Lung microvascular endothelial cell (primary cell): ENCODE measurements around the gene PRKCB. TPM values are rescaled to one million over a fixed set of nuclear protein-coding genes. Genes with fewer than 3 reads are reported as not detected.

Experiments used
- DNase-seq, 2 donors: peaks; one replicate each; pipeline versions ENCODE4 v3.0.0 to v3.0.0-alpha.2; 2010; ENCODE audit warnings: low read depth in 2 of 2
- total RNA-seq: library from RNA; depleted of rRNA; stranded (reverse); fragments of >200 nt; gene quantifications from 2 replicates; pipeline ENCODE4 v1.2.1, GENCODE V29; 2014

Gene PRKCB
- total RNA-seq, 1 donor from 2014 or later: not detected

DNA sequence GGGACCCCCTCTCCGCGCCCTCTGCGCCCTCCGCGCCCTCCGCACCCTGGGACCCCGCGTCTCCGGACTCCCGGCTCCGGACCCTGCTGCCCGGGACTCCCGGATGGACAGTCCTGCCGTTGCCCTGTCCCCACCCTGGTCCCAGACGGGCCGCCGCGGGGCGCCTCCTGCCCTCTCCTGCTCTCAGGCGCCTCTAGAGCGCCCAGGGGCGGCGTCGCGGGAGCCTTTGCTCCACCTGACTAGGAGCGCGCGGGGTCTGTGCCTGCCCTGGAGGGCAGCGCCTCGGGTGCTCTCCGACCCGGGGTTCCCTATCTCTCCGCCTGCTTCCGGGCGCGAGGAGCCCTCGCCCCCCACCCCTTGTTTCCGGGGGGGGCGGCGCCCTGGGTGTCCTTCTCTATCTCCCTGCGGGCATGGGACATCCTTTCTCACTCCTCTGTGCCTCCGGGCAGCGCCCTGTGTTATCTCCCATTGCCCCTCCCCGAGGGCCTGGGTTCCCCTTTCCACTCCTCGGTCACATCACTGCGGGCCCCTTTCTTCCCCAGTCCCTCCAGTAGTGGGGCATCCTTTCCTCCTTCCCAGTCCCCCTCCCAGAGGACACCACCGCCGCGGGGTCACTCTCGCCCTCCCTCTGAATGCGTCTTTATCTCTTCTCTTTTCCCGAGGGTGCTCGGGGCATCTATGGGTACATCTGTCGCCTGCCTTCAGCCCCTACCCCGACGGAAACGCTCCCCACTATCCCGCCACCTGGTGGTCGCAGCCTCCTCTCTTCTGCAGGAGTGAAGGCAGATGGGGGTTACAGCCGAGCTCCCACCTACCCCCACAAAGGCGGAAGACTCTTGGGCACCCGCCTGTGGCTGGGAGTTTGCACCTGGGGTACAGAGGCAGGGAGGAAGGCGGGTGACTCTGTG lies 875 bp downstream of the PRKCB start:
- DNase-seq: no peak

DNA sequence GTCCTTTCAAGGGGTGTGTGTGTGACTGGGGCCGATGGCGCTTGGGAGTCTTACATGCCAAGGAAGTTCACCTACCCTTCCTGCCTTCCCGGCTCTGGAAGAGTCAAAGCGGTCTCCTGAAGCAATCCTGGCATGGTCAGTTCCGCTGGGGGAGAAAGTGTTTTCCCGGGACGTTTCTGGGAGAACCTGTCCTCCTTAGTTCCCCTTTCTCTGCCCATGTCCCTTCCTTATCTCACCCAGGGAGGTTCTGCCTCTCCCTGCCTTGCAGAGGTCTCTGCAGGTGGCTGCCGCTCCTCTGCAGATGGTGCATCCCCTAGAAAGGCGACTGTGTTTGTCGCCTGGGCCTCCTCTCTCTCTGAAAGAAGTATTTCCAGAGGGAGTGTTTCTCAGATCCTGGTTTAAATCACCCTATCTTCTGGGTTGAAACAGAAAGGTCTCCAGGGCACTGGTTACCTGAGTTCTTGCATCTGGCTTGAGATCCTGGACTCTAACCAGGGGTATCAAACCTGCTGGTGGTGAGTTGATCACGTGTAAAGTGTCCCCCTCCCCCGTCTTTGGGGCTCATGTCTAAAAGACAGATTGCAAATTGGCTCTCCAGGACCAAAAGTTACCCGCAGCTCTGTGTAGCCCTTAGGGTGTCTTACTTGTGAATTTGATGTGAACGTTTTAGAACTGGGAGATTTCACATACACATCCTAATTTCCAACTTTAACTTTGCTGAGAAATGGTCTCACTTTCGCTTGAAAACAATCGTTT lies 1.9 kb downstream of the PRKCB start:
- no peak for DNase-seq

DNA sequence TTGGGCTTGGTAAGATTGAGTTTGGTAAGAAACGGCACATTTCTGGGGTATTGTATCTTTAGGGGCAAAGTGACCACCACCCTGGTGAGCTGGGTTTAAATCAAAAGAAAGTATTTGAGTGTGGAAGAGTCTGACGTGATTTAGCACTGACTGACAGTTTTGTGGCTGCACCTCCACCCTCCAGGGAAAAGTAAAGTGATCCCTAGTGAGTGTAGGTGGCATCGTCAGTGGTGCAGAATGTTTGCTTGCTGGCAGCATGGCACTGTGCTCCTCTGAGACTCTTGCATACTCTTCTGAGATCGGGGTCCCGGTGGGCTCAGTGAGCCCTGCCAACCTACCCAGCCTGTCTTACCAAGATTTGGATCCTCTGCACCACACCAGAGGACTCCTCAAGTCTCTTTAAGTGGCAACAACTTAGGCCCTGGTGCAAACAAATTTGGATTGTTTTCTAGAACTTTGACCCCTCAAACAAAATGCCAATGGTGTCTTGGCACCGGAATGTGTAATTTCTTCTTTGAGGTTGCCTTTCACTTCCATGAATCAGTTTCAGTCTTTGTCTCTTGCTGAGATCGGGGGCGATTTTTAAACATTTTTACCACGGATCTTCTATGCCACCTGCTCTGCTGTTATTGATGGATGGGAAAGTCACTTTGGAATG lies 2.8 kb downstream of the PRKCB start:
- no peak for DNase-seq

DNA sequence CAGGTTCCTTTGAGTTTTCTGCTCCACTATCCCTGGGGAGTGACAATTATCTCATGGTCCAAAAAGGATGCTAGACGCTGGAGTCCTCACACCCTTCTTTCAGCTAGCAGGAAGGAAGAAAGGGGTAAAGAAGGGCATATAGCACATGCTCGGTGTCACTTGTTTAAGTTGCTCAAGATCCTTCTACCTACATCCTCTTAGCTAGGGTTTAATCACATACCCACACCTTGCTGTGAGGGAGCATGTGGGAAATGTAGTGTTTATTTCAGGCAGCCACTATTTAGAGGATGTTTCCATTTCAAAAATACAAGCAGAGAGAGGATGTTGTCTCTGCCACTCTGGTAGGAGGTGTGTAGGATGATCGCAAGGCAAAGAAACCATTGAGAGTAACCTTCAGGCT lies 4.5 kb downstream of the PRKCB start:
- no peak for DNase-seq

DNA sequence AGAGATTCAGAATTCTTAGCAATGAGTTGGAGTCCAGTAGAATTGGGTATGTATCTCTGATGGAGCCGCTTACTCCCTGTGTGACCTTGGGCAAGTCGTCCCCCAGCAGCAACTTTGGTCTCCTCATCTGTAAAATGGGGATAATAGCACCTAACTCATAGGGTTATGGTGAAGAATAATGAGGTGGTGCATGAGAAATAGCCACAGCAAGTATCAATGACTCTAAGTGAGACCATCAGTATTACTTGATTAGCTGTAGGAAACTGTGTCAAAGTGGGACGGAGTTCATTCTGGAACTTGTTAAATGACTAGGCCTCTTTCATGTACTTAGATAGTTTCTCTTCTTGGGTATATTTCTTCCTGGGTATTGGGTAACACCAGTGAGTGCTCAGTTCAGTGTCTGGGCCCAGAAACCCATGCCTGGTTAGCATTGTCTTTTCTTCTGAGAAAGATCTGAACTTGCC lies 6.4 kb downstream of the PRKCB start:
- no peak for DNase-seq

DNA sequence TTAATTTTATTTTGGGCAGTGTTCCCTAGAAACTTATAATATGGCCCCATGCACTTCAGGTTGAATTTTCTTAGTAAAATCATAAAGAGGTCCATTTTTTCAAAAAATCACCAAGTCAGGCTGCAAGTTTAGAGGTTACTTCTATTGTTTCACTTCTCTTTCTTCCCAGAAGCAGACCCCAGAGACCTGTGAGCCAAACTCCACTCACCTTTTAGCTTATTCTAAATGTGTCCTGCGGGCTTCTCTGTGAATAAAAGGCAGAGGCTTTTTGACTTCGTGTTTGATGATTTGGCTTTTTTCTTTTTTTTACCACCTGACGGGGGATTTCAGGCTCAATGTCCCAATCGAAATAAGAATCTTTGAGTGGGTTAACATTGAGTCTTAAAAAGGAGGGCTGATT lies 7.4 kb downstream of the PRKCB start:
- DNase-seq: no peak

DNA sequence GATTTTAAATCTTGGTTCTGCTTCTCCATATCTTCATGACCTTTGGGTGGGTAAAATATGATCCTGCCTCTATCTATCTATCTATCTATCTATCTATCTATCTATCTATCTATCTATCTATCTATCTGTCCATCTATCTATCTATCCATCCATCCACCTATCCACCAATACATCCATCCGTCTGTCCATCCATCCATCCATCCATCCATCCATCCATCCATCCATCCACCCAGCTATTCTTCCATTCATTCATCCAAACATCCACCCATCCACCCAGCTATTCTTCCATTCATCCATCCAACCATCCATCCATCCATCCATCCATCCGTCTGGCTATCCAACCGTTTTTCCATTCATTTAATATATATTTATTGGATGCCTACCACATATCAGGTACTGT lies 11.5 kb downstream of the PRKCB start:
- DNase-seq: no peak

DNA sequence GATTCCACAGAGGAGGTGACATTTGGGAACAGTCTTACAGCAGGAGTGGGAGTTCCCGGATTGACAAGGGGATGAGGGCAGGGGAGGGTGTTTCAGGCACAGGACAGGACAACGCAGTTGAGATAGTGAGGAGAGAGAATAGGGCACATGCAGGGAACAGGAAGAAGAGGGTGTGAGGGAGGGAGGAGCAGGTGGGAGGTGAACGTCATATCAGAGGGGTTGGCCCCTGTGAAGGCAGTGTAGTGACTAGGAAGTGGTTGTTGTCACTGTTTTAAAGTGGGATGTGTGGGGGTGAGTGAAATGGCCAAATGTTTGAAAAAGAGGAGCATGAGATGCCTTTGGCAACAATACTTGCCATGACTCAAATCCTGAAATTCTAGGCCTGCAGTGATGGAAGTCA lies 12.2 kb downstream of the PRKCB start:
- DNase-seq: no peak

DNA sequence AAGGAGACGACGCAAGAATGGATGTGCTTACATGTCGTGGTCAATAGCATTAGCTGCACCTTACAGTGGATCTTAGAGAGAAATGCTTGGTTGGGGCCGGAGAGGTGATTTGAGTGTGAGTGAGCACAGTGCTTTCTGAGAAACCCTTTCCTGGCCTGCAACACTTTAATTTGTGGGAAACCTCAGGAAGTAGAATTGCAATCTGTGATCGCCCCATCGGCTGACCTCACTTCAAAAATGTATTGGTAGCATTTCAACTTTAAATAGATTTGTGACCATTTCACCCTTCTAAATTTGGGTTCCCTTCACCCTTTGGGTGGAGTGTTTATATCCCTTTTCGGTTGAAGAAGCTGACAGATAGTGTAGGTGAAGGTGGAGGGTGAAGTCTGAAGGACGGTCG lies 13.2 kb downstream of the PRKCB start:
- DNase-seq: no peak

DNA sequence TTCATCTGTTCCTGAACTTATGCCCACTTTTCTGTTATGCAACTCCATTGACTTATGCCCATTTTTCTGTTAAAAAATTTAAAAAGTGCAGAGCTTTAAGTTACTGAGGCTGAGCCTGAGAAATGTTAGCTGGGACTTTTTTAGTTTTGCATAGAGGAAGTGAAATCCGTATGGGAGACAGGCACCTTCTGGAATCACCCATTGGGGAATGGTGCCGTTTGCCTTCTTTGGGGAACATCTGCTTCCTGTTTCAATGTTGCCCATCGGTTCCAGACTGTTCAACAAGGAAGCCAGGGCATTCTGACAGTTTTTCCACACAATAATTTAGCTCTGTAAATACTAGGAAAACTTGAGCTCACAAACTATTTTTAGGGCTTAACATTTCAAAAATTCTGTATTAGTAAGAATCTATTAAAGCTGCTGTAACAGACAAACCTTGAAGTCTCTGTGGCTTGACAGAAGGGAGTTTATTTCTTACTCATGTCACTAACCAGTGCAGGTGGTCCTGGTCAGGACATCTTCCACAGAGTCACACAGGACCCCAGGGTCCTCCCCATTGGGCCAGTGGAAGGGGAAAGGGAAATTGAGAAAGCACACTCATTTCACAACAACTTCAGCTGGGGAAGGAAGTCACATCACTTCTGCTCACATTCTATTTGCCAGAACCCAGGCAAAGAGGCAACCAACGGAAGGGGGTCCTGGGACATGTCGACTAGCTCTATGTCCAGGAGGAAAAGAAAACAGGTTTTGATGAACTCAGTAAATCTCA lies 17.2 kb downstream of the PRKCB start:
- DNase-seq: no peak

DNA sequence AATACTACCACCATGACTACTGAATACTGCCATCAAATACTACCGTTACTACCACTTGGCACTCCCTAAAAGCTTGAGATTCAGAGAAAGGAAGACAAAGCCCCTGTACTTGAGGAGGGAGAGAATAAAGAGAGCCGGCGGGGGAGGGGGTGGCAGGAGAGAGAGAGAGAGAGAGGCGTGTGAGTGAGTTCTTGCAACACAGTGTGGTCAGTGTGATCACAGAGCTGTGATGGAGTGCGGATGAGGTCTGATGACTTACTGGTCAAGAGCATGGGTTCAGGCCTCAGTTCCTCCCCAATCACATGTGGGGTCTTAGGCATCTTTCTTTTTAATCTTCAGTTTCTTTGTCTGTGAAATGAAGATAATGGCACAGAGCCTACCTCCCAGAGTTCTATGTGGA lies 19.2 kb downstream of the PRKCB start:
- no peak for DNase-seq

DNA sequence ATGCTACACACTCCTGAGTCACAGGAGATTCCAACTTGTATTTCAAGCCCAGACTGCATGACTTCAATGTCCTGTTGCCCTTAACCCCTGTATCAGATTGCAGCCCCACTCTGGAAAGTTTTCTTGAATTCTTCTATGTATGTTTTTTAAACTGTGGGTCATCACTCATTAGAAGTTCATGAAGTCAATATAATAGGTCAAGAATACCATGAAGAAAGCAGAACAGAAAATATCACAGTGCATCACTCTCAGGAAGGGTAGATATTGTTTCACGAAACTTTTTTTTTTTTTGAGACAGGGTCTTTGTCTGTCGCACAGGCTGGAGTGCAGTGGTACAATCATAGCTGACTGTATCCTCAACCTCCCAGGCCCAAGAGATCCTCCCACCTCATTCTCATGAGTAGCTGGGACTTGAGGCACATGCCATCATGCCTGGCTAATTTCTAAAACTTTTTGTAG lies 20.5 kb downstream of the PRKCB start:
- DNase-seq: no peak

DNA sequence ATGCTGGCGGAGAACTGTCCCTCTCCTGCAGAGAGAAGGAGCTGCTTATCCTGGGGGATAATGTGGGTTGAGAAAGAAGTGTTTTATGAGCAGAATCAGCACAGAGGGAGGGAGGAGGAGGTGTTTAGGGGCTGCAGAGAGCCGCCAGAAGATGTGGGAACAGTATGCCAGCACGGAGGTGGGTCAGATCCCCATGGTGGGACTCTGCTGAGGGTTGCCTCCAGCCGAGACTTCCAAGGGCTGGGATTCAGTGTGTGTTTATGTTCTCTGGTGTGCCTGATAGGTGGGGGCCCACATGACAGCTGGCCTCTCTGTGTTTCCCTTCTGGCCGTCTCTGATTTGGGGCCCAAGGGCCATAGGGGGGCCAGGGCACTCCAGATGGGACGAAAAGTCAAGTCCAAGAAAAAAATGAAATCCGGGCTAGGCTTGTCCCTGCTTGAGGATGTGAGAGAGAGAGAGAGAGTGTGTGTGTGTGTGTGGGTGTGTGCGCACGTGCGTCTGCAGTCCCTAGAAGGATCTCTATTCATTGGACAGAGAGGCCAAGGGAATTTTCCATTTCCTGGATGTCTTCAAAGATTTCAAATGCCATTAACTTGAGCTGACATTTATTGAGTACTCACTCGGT lies 21.6 kb downstream of the PRKCB start:
- no peak for DNase-seq

DNA sequence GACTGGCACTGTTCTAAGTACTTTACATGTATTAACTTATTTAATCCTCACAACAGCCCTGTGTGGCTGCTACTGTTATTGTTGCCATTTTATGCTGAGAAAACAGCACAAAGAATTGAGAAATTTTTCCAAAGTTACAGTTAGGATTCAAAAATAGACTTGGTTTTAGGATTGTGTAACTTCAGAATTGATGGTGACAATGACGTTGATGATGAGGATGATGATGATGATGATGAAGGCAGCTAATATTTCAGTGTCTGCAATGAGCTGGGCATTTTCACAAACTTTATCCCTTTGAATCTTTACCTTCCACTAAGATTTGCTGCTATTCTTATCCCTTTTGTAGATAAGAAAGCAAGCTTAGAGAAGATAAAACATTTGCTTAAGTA lies 22.1 kb downstream of the PRKCB start:
- DNase-seq: no peak

DNA sequence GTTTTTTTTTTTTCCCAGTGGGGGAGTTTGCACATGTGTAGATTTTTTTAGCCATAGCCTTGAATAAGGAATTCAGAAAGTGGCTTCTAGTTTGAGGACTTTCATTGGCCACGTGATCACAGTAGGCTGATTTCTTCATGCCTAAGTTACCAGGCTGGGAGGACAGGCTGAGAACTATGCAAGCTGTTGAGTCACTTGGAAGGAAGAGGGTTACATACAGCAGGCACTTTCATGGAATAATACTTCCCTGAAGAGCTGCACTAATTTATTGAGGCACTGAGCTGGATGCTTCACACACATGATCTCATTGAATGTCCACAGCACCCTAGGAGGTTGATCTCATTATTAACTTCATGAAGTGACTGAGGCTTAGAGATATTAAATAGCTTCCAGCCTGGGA lies 22.8 kb downstream of the PRKCB start:
- DNase-seq: no peak

DNA sequence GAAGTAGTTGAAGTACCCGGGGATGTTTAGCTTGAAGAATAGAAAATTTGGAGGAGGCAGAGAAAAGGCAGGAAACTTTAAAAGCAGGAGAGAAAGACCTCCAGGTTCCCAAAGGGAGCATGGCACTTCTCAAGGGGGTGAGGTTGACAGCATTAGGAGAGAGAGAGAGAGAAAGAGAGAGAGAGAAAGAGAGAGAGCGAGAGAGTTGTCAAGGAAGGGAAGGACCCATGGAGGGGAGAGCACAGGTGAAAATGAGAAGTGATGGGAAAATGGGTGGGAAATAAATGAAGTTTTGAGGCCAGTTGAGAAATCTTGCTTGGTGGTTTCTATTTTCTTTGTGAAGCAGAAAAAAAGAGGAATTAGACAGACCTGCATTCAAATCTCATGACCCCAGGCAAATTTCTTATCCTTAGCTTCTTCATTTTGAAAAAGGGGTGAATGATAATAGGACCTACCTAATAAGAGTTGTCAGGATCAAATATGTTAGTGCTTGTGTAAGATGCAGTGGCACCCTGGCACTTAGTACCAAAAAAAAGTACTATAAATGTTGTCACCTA lies 24.0 kb downstream of the PRKCB start:
- no peak for DNase-seq

DNA sequence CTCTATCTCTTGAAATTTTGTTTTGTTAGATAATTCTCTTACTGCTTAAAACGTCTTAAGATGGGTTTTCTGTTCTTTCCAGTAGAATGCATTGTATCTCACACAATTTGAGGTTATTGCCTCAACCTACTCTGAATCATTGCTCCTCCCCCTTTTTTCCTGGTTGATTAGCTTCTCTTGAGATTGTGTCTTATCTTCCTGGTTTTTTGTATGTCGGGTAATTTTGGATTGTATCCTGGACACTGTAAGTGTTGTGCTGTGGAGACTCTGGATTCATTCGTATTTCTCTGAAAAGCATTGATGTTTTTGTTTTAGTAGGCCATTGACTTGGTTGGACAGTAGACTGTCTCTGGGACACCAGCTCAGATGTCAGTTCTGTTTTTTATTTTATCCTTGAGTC lies 26.1 kb downstream of the PRKCB start:
- no peak for DNase-seq

DNA sequence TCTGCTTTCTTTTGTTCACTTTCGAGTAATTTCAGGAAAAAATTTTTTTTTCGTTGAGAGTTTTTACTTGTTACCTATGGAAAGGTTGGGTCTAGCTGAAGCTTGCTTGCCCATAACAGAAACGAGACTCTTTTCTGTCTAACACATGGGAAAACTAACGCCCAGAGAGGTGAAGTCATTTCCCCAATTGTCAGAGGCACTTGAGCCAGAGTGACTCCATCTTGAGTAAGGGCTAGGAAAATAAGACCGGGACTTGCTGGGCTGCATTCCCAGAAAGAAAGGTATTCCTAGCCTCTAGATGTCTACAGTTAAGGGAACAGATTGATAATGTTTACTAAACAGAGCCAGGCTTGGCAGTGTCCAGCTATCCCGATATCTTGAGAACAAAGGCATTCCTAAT lies 26.8 kb downstream of the PRKCB start:
- DNase-seq: no peak

DNA sequence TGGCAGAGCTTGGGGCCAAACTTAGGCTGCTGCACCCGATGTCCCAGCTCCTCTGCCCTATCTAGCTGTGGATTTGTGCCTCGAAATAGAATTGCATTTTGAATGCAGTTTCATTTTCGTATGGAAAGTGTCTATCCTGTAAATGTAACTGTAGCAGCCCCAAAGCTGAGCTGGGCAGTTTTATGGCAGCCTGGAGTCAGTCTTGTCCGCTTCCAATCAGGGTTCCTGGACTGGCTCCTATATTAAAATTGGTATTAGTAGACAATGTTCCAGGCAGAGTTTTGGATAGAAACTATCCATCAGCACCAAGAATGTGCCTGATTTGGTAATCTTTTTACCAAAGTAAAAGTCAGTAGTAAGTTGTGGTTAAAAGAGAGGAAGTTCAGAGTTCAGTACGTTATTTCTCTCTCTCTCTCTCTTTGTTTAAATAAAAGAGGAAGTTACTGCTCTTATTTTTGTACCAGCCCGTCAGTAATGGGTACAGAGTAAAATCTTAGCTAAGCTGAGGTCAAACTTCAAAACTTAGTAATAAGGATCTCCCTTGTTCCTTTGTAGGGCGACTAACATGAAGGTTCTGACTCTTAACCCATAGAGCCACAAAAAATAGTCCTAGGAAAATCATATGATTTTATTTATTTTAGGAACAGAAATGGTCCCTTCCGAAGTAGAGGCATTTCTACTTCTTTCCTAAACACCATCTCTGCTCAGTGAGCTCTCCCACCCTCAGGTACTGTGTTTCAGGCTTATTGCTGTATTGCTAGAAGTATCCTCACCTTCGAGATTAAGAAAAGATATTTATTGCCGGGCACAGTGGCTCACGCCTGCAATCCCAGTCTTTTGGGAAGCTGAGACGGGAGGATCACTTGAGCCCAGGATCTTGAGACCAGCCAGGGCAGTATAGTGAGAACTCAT lies 28.0 kb downstream of the PRKCB start:
- DNase-seq: no peak

DNA sequence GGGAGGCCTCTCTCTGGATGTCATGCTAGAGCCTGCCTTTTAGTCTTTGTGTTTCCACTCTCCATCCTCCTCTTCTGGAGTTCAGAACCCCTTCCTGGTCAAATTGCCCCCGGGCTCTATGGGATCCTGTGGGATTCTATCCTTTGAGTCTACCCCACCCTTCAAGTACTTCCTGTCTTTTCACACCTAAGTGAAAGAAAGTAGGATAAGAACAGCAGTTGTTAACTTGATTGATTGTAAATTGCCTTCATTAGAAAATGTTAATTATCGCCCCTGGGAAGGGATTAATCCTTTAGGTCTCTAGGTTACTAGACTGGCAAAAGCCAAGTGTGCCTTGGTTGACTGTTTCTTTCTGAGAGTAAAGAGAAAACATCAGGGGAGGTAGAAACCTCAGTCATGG lies 30.1 kb downstream of the PRKCB start:
- no peak for DNase-seq
